ENCODE data around the gene MFAP2. TPM values are rescaled to one million over a fixed set of nuclear protein-coding genes. Genes with fewer than 3 reads are reported as not detected.

Gene MFAP2
- total RNA-seq, 2 donors from 2014 or later = 39.0 to 52.1 TPM

Other genes with a start within 250 kb of the MFAP2 start
- gene RNU1-4, start 240.1 kb downstream of the MFAP2 start, total RNA-seq = over 10,000 TPM; 12,584 to 18,986 TPM
- over 10,000 TPM; 12,584 to 18,986 TPM for gene RNU1-2, start 84.6 kb downstream of the MFAP2 start, total RNA-seq
- gene CROCC, start 58.7 kb downstream of the MFAP2 start, total RNA-seq = 10 to 100 TPM; 12.6 to 21.6 TPM
- 10 to 100 TPM; 20.2 to 27.6 TPM for gene ATP13A2, start 31.3 kb upstream of the MFAP2 start, total RNA-seq
- 10 to 100 TPM; 77.7 to 80.5 TPM for gene SDHB, start 73.4 kb upstream of the MFAP2 start, total RNA-seq
- gene PADI2, start 138.8 kb upstream of the MFAP2 start, total RNA-seq = 1 to 10 TPM in 1 of 2 donors, under 1 TPM in 1; 1.00 to 1.6 TPM
- not detected for gene PADI1, start 224.5 kb upstream of the MFAP2 start, total RNA-seq